GM21447 (cell line): ENCODE results near the gene CHRM4.
"Not testable (repeated sequence)": the region's sequence is repeated elsewhere in the genome, so short reads cannot be mapped to it uniquely, and the experiment has no call there.

Experiments used
- ATAC-seq: cut with Tn5 transposase; IDR thresholded peaks from one replicate; pipeline ENCODE4 v1.9.1; 2021; ENCODE audit not compliant: unreplicated experiment

Gene CHRM4

GRCh38 chr11:46382646-46383403, 8.8 kb downstream of the CHRM4 start:
- no peak for ATAC-seq

- no peak for ATAC-seq
Measured at GRCh38 chr11:46381819-46382645, 9.5 kb downstream of the CHRM4 start.

- peak; percentile 9 for ATAC-seq
Measured at GRCh38 chr11:46381048-46381818, 10.3 kb downstream of the CHRM4 start, which contains the start of gene MDK. MDK (plus strand) TSS chr11:46381669; CDS start chr11:46382058, 389 bp downstream.

- ATAC-seq = peak; percentile 43
Measured at GRCh38 chr11:46380340-46381047, 11.1 kb downstream of the CHRM4 start.

GRCh38 chr11:46379482-46380293, 11.9 kb downstream of the CHRM4 start:
- not testable (repeated sequence) for ATAC-seq

- ATAC-seq = no peak
Measured at GRCh38 chr11:46378811-46379481, 12.6 kb downstream of the CHRM4 start.

GRCh38 chr11:46378296-46378695, 13.3 kb downstream of the CHRM4 start:
- no peak for ATAC-seq

- ATAC-seq = no peak
Measured at GRCh38 chr11:46377831-46378230, 13.7 kb downstream of the CHRM4 start.

GRCh38 chr11:46377290-46377689, 14.3 kb downstream of the CHRM4 start:
- ATAC-seq = no peak

GRCh38 chr11:46376258-46377050, 15.1 kb downstream of the CHRM4 start:
- ATAC-seq = no peak

GRCh38 chr11:46375392-46376101, 16.0 kb downstream of the CHRM4 start:
- ATAC-seq = no peak

GRCh38 chr11:46374815-46375214, 16.8 kb downstream of the CHRM4 start:
- no peak for ATAC-seq

- no peak for ATAC-seq
Measured at GRCh38 chr11:46373787-46374740, 17.5 kb downstream of the CHRM4 start.

GRCh38 chr11:46372501-46372900, 19.1 kb downstream of the CHRM4 start:
- not testable (repeated sequence) for ATAC-seq

GRCh38 chr11:46372086-46372485, 19.5 kb downstream of the CHRM4 start:
- ATAC-seq = no peak

GRCh38 chr11:46371262-46371661, 20.3 kb downstream of the CHRM4 start:
- ATAC-seq = not testable (repeated sequence)

- no peak for ATAC-seq
Measured at GRCh38 chr11:46370253-46370652, 21.3 kb downstream of the CHRM4 start.
